Activated CD8-positive, alpha-beta memory T cell treated with anti-CD3 and anti-CD28 coated beads, Interleukin-2, amount 10 ng/mL, durations not matched to agents 7 days and 5 days (primary cell): ENCODE measurements around the gene TBC1D13. TPM values are rescaled to one million over a fixed set of nuclear protein-coding genes. Genes with fewer than 3 reads are reported as not detected.

Experiments used
- ATAC-seq: fragments of 150-1000 bp; cut with Tn5 transposase; one replicate; pipeline ENCODE4 v1.10.0; 2021; ENCODE audit warnings: moderate library complexity
- CTCF ChIA-PET: fragments of 350-600 bp; sonication (Branson Sonifier 250); formaldehyde crosslinking; loops from one replicate; lab custom pipeline; 2021; ENCODE audit warnings: antibody characterized with exemption; lab: Charles Lee
- DNase-seq: peaks from one replicate; pipeline ENCODE4 v3.0.0-alpha.2; 2020
- H3K27ac Mint-ChIP-seq: one replicate; pipeline ENCODE4 v1.8.0; 2021; ENCODE audit warnings: mild to moderate bottlenecking, mixed read lengths
- H3K27me3 Mint-ChIP-seq: one replicate; pipeline ENCODE4 v1.8.0; 2021; ENCODE audit warnings: mixed read lengths
- H3K36me3 Mint-ChIP-seq: one replicate; pipeline ENCODE4 v1.8.0; 2021; ENCODE audit warnings: mild to moderate bottlenecking, mixed read lengths
- H3K4me1 Mint-ChIP-seq: one replicate; pipeline ENCODE4 v1.8.0; 2021; ENCODE audit warnings: mixed read lengths
- H3K4me3 Mint-ChIP-seq: one replicate; pipeline ENCODE4 v1.8.0; 2021; ENCODE audit warnings: mild to moderate bottlenecking, moderate library complexity, mixed read lengths
- H3K9me3 Mint-ChIP-seq: one replicate; pipeline ENCODE4 v1.8.0; 2022; ENCODE audit warnings: low read depth, mixed read lengths
- total RNA-seq, 2 experiments: library from RNA; stranded (reverse); gene quantifications; one replicate each; pipeline ENCODE4 v1.2.3, GENCODE V29; 2021

The TBC1D13 gene
- total RNA-seq, 2 experiments from 2014 or later, result 21.5 to 22.2 TPM

DNA sequence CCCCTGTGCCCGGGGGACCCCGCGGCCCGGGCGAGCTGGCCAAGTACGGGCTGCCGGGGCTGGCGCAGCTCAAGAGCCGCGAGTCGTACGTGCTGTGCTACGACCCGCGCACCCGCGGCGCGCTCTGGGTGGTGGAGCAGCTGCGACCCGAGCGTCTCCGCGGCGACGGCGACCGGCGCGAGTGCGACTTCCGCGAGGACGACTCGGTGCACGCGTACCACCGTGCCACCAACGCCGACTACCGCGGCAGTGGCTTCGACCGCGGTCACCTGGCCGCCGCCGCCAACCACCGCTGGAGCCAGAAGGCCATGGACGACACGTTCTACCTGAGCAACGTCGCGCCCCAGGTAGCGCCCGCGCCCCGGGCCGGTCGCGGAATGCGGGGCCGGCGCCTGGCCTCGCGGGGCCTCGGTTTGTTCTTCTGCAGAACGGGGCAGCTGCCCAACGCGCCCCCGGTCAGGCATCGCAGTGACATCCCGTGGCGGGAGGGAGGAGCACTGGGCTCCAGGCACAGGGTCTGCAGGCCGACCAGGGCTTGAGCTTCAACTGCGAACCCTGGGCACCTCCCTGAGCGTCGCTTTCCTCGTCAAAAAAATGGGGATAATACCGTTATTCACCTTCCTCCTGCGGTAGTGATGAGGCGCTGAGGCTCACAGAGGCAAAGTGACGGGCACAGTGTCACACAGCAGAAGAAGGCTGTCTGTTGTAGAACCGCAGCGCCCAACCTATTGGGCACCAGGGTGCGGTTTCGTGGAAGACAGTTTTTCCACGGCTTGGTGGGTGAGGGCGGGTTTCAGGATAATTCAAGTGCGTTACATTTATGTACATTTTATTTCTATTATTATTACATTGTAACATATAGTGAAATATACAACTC lies 32.0 kb downstream of the TBC1D13 start:
- ATAC-seq, result peak; percentile 34
- Mint-ChIP-seq H3K27ac (no peak overlapping the region), H3K9me3 (no peaks in the 10 kb centered on the region), H3K4me1 (peaks cover 19% of the 10 kb centered on the region), H3K27me3 (no peaks in the 10 kb centered on the region), H3K4me3 (peak overlapping the region; percentile 67), H3K36me3 (peaks cover 7% of the 10 kb centered on the region)
- peak; percentile 57 for DNase-seq
- CTCF ChIA-PET, result interaction anchor here (0.6 to 2.8 kb wide), 42 partner anchors 9 to 401 kb away, joined by 3 to 31 read pairs (median 5); partner anchors contain the start of genes DOLPP1, KYAT1, LRRC8A and MIGA2

DNA sequence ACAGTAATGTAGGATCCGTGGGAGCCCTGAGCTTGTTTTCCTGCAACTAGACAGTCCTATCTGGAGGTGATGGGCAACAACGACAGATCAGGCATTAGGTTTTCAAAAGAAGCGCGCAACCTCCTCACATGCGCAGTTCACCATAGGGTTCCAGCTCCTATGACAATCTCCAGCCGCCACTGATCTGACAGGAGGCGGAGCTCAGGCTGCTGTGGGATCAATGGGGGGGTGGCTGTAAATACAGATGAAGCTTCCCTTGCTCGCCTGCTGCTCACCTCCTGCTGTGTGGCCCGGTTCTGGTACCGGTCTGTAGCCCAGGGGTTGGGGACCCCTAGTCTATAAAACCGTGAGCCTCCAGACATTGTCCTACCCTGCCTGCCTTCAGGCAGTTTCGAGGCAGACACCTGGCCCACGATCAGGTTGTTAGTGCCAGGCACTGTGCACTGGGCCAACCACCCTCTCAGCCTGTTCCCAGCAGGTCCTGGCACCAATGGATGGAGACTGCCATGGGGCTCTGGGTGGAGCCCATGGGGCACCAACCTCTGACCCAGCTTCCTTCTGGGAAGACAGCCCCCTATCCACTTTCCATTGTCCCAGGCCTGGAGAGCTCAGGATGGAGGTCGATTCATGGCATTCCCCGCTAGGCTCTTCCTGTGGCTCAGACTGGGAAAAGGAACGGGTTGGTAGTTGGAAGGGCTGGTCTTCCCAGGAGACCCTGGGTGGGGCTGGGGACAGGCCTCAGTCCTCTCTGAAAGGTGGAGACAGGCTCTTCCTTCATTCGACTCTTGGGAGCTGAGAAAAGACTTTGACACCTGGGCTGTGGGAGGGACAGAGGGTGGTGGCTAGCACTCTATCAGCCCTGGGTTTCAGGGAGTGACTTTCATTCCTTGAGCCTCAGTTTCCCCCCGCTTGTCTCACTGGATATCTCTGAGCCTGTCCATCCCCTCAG lies 32.9 kb downstream of the TBC1D13 start:
- CTCF ChIA-PET, result interaction anchor here (0.6 to 2.8 kb wide), 5 partner anchors 8 to 208 kb away, joined by 3 to 31 read pairs (median 14); partner anchors contain the start of genes SH3GLB2 and SPOUT1
- peak overlapping the region; percentile 15 for H3K4me3 Mint-ChIP-seq
- H3K27me3 Mint-ChIP-seq, result no peaks in the 10 kb centered on the region
- H3K27ac Mint-ChIP-seq, result no peak overlapping the region
- DNase-seq (no peak), ATAC-seq (no peak)
- H3K36me3 Mint-ChIP-seq, result peaks cover 7% of the 10 kb centered on the region
- peaks cover 19% of the 10 kb centered on the region for H3K4me1 Mint-ChIP-seq
- no peaks in the 10 kb centered on the region for H3K9me3 Mint-ChIP-seq

GRCh38 chr9:128820665-128821583 lies 33.9 kb downstream of the TBC1D13 start:
- CTCF ChIA-PET, result interaction anchor here (0.7 kb wide), 1 partner anchor 172 kb away, joined by 4 read pairs; no protein-coding TSS in a partner anchor
- Mint-ChIP-seq H3K9me3 (no peaks in the 10 kb centered on the region), H3K4me3 (no peak overlapping the region), H3K27me3 (no peaks in the 10 kb centered on the region), H3K27ac (no peak overlapping the region), H3K4me1 (peaks cover 19% of the 10 kb centered on the region), H3K36me3 (peaks cover 12% of the 10 kb centered on the region)
- no peak for DNase-seq
- no peak for ATAC-seq

DNA sequence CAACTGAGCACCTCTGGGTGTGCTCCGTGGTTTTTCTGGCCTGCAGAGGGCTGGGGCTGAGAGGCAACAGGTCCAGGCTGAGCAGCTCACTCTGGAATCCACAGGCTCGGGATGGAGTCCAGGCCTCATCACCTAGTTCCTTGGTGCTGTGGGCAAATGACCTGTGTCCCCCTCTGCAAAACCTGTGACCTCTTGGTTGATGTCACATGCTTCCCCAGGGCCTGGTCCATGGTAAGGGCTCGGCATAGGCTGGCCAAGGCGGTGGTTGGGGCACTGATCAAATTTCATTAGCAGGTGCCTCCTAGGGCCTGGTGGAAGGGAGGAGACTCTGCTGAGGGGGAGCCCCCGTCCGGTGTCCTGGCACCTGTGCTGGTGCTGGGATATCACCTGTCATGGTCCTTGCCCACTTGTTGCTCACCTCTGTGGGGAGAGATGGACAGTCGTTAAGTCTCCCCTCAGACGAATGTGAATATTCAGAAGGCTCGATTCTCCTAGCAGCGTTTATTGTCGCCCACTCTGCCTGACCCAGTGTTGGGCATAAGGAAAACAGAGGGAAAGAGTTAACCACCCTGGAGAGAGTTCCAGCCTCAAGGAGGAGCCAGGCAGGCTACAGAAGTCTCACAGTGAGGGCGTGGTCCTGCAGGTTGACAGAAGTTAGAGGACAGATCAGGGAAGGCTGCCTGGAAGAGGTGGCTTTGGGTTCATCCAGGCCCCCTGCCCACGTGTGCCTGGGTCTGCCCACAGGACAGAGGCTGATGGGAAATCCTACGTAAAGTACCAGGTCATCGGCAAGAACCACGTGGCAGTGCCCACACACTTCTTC lies 34.7 kb downstream of the TBC1D13 start:
- no peaks in the 10 kb centered on the region for H3K9me3 Mint-ChIP-seq
- ATAC-seq (no peak), DNase-seq (no peak)
- H3K27me3 Mint-ChIP-seq, result no peaks in the 10 kb centered on the region
- no peak overlapping the region for H3K27ac Mint-ChIP-seq
- no peak overlapping the region for H3K4me3 Mint-ChIP-seq
- peaks cover 19% of the 10 kb centered on the region for H3K4me1 Mint-ChIP-seq
- CTCF ChIA-PET, result interaction anchor here (0.7 kb wide), 1 partner anchor 173 kb away, joined by 4 read pairs; no protein-coding TSS in a partner anchor
- peaks cover 15% of the 10 kb centered on the region for H3K36me3 Mint-ChIP-seq

- Mint-ChIP-seq H3K36me3 (peaks cover 15% of the 10 kb centered on the region), H3K4me3 (no peak overlapping the region)
Observed at GRCh38 chr9:128822407-128823042, 35.5 kb downstream of the TBC1D13 start.

DNA sequence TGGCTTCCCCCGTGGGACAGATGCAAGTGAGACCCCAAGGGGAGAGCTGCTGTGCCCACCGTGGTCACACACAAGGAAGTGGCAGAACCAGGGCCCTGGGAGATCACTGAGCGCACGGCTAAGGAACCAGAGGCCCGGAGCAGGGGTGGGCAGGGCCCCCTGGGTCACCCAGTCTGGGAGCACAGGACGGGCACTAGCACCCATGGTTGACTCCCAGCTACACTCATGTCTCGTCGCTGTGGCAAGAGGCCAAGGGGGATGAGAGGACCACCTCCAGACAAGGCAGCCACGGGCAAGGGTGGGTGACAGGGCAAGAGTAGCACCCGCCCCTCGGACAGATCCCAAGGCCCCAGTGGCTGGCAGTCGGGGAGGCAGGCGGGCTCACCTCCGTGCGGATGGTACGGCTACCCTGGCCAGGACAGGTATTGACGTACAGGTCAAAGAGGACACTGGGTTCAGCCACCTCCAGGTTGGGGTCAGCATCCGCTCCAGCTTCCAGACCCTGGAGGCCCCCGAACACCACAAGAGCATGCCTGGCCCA lies 36.4 kb downstream of the TBC1D13 start:
- CTCF ChIA-PET, result no interaction called here
- H3K27ac Mint-ChIP-seq, result no peak overlapping the region
- no peaks in the 10 kb centered on the region for H3K27me3 Mint-ChIP-seq
- no peaks in the 10 kb centered on the region for H3K9me3 Mint-ChIP-seq
- H3K4me1 Mint-ChIP-seq, result peaks cover 21% of the 10 kb centered on the region
- peaks cover 17% of the 10 kb centered on the region for H3K36me3 Mint-ChIP-seq
- DNase-seq (no peak), ATAC-seq (no peak)
- no peak overlapping the region for H3K4me3 Mint-ChIP-seq

More at GRCh38 chr9:128822407-128823042, 35.5 kb downstream of the TBC1D13 start:
- Mint-ChIP-seq H3K9me3 (no peaks in the 10 kb centered on the region), H3K27ac (no peak overlapping the region), H3K27me3 (no peaks in the 10 kb centered on the region), H3K4me1 (peaks cover 19% of the 10 kb centered on the region)
- ATAC-seq (no peak), DNase-seq (no peak)
- CTCF ChIA-PET, result no interaction called here

DNA sequence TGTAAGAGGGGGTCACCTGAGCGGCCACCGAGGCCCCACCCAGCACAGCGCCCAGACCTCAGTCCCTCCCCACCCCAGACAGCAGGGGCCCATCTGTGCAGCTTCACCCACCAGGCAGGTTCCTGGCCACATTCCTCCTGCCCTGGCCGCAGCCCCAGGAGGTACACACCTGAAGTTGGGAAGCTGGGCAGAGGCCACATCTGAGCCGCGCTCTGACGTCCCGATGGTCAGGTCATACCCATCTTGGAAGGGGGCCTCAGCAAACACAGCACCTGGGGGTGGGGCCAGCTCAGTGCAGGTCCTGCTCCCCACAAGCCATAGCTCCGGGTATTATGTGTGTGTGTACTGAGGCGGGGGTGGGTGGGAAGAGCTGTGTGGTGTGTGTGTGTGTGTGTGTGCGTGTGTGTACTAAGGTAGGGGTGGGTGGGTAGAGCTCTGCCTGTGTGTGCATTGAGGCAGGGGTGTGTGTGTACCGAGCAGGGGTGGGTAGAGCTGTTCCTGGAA lies 36.9 kb downstream of the TBC1D13 start:
- Mint-ChIP-seq H3K4me1 (peaks cover 26% of the 10 kb centered on the region), H3K36me3 (peaks cover 20% of the 10 kb centered on the region), H3K9me3 (no peaks in the 10 kb centered on the region), H3K27me3 (no peaks in the 10 kb centered on the region), H3K27ac (no peak overlapping the region), H3K4me3 (no peak overlapping the region)
- no peak for ATAC-seq
- CTCF ChIA-PET, result no interaction called here
- no peak for DNase-seq

DNA sequence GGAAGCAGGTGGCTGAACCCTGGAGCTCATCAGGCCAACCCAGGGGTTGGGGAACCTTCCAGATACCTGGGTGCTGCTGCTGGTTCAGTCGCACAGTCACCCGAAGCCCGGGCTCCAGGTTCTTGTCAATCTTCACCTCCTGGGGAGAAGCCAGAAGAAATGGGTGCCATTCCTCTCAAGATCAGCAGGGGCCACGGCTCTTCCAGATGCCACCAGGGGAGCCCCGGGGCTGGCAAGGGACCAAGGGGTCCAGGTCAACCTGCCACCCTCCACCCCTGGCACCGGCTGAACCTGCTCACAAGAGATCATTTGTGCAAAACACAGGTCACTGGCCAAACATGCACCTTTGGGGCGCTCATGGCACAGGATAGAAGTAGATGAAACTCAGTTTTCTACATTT lies 37.9 kb downstream of the TBC1D13 start:
- H3K4me1 Mint-ChIP-seq, result peaks cover 25% of the 10 kb centered on the region
- no peaks in the 10 kb centered on the region for H3K27me3 Mint-ChIP-seq
- DNase-seq (no peak), ATAC-seq (no peak)
- H3K27ac Mint-ChIP-seq, result peak overlapping the region; percentile 25
- CTCF ChIA-PET, result no interaction called here
- H3K4me3 Mint-ChIP-seq, result no peak overlapping the region
- no peaks in the 10 kb centered on the region for H3K9me3 Mint-ChIP-seq
- H3K36me3 Mint-ChIP-seq, result peaks cover 23% of the 10 kb centered on the region

GRCh38 chr9:128825923-128826700 lies 39.1 kb downstream of the TBC1D13 start:
- DNase-seq (no peak), ATAC-seq (no peak)
- peaks cover 25% of the 10 kb centered on the region for H3K4me1 Mint-ChIP-seq
- CTCF ChIA-PET, result no interaction called here
- H3K9me3 Mint-ChIP-seq, result no peaks in the 10 kb centered on the region
- H3K4me3 Mint-ChIP-seq, result no peak overlapping the region
- H3K27me3 Mint-ChIP-seq, result no peaks in the 10 kb centered on the region
- H3K36me3 Mint-ChIP-seq, result peaks cover 23% of the 10 kb centered on the region
- H3K27ac Mint-ChIP-seq, result no peak overlapping the region

DNA sequence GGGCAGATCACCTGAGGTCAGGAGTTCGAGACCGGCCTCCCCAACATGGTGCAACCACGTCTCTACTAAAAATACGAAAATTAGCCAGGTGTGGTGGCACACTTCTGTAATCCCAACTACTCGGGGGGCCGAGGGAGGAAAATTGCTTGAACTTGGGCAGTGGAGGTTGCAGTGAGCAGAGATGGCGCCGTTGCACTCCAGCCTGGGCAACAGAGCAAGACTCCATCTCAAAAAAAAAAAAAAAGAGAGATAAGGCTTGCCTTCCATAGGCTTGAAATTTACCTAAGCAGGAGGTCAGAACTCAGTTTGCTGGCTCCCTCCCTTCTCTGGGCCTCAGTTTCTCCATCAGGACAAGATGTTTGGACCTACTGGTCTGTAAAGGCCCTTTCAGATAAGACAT lies 41.2 kb downstream of the TBC1D13 start:
- Mint-ChIP-seq H3K27me3 (no peaks in the 10 kb centered on the region), H3K36me3 (peaks cover 19% of the 10 kb centered on the region), H3K9me3 (no peaks in the 10 kb centered on the region), H3K4me3 (peak overlapping the region; percentile 97), H3K27ac (peak overlapping the region; percentile 90), H3K4me1 (peaks cover 23% of the 10 kb centered on the region)
- DNase-seq (no peak), ATAC-seq (no peak)
- CTCF ChIA-PET, result interaction anchor here (2.5 kb wide), 1 partner anchor 9 kb away, joined by 22 read pairs; the partner anchor contains the start of gene ENDOG
